K562 (cell line): ENCODE data around the gene UBE2M.

Experiments
- CC2D1A ChIP-seq: fragments of 450-650 bp; IDR thresholded peaks from 2 replicates; pipeline ENCODE4 v1.6.1; 2017; ENCODE audit warnings: mild to moderate bottlenecking
- FIP1L1 ChIP-seq: fragments of 200-400 bp; formaldehyde crosslinking; IDR thresholded peaks from 2 replicates; pipeline ENCODE4 v1.6.1; 2018; ENCODE audit warnings: mild to moderate bottlenecking, low read depth, low read length; ENCODE audit not compliant: poor library complexity, severe bottlenecking
- GABPA ChIP-seq: fragments of 200-800 bp; sonication (Bioruptor generic); conservative IDR thresholded peaks from 2 replicates; pipeline ENCODE4 v1.6.1; 2016; ENCODE audit warnings: low read depth, missing genetic modification characterization, missing compliant biosample characterization
- NFXL1 ChIP-seq: fragments of 450-650 bp; formaldehyde crosslinking; IDR thresholded peaks from 2 replicates; pipeline ENCODE4 v1.4.0; 2021; ENCODE audit warnings: mild to moderate bottlenecking
- NR2C2 ChIP-seq, 2 experiments: fragments of 200-800 bp in 1 of 2; sonication (Bioruptor generic) in 1 of 2; sonication (generic) in 1 of 2; formaldehyde crosslinking in 1 of 2; IDR thresholded peaks; 2 replicates each; pipeline versions ENCODE4 v1.6.1 to v1.8.0; 2016 to 2022; ENCODE audit warnings: mild to moderate bottlenecking in 1 of 2, missing compliant biosample characterization in 1 of 2, missing genetic modification characterization in 1 of 2, missing genetic modification reagents in 1 of 2
- PCBP1 ChIP-seq: fragments of 200-400 bp; formaldehyde crosslinking; IDR thresholded peaks from 2 replicates; pipeline ENCODE4 v1.6.1; 2018; ENCODE audit warnings: mild to moderate bottlenecking, low read depth, low read length; ENCODE audit not compliant: poor library complexity, severe bottlenecking
- POLR2A ChIP-seq: fragments of 450-650 bp; conservative IDR thresholded peaks from 2 replicates; pipeline ENCODE4 v1.6.1; 2016
- TAF7 ChIP-seq: fragments of 450-650 bp; IDR thresholded peaks from 2 replicates; pipeline ENCODE4 v1.6.1; 2016; ENCODE audit warnings: missing genetic modification characterization, missing compliant biosample characterization
- ZNF143 ChIP-seq: sonication (generic); formaldehyde crosslinking; IDR thresholded peaks from 2 replicates; pipeline ENCODE4 v1.9.0; 2022; ENCODE audit warnings: mild to moderate bottlenecking, missing genetic modification reagents
- TF ChIP-seq, protein P1 (sequence below): sonication (generic); formaldehyde crosslinking; IDR thresholded peaks from 2 replicates; pipeline ENCODE4 v1.8.1; 2022; ENCODE audit warnings: missing genetic modification reagents
- TF ChIP-seq, protein P2 (sequence below), 3 experiments: IDR thresholded peaks in 2 of 3; conservative IDR thresholded peaks in 1 of 3; 2 replicates each; pipeline ENCODE4 v1.5.1; 2011 to 2012; ENCODE audit warnings: low read length in 3 of 3, mild to moderate bottlenecking in 3 of 3, control low read depth in 2 of 3, improper control_type of control experiment in 1 of 3, inconsistent platforms in 1 of 3, low read depth in 1 of 3, mixed read lengths in 1 of 3, moderate library complexity in 1 of 3; ENCODE audit not compliant: insufficient read depth in 2 of 3
- TF ChIP-seq, protein P3 (sequence below): fragments of 450-650 bp; IDR thresholded peaks from 2 replicates; pipeline ENCODE4 v1.7.1; 2018; ENCODE audit warnings: mild to moderate bottlenecking, low read depth; ENCODE audit not compliant: partially characterized antibody
- TF ChIP-seq, protein P4 (sequence below): fragments of 250-450 bp; sonication (Bioruptor Pico); IDR thresholded peaks from 2 replicates; pipeline ENCODE4 v1.4.0; 2020

DNA sequence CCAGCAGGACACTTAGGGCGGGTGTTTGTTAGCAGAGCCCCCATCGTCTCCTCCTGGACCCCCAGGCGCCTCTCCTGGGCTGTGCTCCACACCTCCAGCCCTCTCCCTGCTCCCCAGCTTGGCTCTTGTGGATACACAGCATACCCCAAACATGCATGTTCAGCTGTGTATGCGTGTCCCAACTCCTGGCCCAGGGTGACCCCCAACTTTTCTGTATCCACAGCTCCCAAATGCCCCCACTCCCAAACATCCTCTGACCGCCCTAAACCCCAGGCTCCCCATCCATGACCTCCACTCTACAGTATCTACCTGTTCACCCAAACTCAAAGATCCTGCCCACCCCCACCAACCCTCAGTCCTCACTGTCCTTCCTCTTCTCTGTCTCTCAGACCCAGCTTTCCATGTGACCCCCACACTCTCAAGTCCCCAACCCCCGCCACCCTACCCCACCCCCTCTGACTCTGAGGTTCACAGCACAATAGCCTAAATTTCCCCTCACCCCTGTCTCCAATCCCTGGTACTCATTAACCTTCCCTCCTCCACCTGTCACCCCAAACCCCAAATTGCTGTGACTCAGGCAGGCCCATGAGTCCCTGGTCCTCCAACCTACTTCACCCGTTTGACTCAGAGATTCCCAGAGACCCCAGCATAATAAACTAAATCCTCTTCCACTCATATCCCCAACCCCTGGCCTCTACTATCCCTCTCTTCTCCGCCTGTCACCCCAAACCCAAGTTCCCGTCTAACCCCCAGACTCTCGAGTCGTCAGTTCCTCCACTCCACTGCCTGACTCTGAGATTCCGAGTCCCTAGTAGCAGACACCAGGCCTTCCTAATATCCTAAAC is 968 bp downstream of the UBE2M start:
- no peak for TF ChIP-seq GABPA (tag)
- TF ChIP-seq, protein P1, sequence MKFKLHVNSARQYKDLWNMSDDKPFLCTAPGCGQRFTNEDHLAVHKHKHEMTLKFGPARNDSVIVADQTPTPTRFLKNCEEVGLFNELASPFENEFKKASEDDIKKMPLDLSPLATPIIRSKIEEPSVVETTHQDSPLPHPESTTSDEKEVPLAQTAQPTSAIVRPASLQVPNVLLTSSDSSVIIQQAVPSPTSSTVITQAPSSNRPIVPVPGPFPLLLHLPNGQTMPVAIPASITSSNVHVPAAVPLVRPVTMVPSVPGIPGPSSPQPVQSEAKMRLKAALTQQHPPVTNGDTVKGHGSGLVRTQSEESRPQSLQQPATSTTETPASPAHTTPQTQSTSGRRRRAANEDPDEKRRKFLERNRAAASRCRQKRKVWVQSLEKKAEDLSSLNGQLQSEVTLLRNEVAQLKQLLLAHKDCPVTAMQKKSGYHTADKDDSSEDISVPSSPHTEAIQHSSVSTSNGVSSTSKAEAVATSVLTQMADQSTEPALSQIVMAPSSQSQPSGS (CRISPR knock-in tag): no peak
- TF ChIP-seq, protein P2, sequence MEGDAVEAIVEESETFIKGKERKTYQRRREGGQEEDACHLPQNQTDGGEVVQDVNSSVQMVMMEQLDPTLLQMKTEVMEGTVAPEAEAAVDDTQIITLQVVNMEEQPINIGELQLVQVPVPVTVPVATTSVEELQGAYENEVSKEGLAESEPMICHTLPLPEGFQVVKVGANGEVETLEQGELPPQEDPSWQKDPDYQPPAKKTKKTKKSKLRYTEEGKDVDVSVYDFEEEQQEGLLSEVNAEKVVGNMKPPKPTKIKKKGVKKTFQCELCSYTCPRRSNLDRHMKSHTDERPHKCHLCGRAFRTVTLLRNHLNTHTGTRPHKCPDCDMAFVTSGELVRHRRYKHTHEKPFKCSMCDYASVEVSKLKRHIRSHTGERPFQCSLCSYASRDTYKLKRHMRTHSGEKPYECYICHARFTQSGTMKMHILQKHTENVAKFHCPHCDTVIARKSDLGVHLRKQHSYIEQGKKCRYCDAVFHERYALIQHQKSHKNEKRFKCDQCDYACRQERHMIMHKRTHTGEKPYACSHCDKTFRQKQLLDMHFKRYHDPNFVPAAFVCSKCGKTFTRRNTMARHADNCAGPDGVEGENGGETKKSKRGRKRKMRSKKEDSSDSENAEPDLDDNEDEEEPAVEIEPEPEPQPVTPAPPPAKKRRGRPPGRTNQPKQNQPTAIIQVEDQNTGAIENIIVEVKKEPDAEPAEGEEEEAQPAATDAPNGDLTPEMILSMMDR (IDR thresholded peaks at IDR 0.05 in 2 of 3, conservative IDR thresholded peaks at IDR 0.05 in 1 of 3; ENCODE audit: insufficient read depth in 2 of 3, low read depth in 1 of 3, low read length in 3 of 3): no peak
- no peak for TF ChIP-seq TAF7 (tag)
- no peak for TF ChIP-seq POLR2A
- TF ChIP-seq NR2C2 (CRISPR knock-in tag; IDR thresholded peaks at IDR 0.05): no peak
- TF ChIP-seq NR2C2 (tag; IDR thresholded peaks at IDR 0.05): no peak
- no peak for TF ChIP-seq ZNF143 (CRISPR knock-in tag)
- TF ChIP-seq FIP1L1: no peak
- no peak for TF ChIP-seq NFXL1
- TF ChIP-seq PCBP1: no peak
- TF ChIP-seq, protein P3, sequence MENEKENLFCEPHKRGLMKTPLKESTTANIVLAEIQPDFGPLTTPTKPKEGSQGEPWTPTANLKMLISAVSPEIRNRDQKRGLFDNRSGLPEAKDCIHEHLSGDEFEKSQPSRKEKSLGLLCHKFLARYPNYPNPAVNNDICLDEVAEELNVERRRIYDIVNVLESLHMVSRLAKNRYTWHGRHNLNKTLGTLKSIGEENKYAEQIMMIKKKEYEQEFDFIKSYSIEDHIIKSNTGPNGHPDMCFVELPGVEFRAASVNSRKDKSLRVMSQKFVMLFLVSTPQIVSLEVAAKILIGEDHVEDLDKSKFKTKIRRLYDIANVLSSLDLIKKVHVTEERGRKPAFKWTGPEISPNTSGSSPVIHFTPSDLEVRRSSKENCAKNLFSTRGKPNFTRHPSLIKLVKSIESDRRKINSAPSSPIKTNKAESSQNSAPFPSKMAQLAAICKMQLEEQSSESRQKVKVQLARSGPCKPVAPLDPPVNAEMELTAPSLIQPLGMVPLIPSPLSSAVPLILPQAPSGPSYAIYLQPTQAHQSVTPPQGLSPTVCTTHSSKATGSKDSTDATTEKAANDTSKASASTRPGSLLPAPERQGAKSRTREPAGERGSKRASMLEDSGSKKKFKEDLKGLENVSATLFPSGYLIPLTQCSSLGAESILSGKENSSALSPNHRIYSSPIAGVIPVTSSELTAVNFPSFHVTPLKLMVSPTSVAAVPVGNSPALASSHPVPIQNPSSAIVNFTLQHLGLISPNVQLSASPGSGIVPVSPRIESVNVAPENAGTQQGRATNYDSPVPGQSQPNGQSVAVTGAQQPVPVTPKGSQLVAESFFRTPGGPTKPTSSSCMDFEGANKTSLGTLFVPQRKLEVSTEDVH: no peak
- TF ChIP-seq CC2D1A: no peak
- TF ChIP-seq, protein P4, sequence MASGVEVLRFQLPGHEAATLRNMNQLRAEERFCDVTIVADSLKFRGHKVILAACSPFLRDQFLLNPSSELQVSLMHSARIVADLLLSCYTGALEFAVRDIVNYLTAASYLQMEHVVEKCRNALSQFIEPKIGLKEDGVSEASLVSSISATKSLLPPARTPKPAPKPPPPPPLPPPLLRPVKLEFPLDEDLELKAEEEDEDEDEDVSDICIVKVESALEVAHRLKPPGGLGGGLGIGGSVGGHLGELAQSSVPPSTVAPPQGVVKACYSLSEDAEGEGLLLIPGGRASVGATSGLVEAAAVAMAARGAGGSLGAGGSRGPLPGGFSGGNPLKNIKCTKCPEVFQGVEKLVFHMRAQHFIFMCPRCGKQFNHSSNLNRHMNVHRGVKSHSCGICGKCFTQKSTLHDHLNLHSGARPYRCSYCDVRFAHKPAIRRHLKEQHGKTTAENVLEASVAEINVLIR: no peak
